ENCODE measurements around the gene MLLT3.

The MLLT3 gene

DNA sequence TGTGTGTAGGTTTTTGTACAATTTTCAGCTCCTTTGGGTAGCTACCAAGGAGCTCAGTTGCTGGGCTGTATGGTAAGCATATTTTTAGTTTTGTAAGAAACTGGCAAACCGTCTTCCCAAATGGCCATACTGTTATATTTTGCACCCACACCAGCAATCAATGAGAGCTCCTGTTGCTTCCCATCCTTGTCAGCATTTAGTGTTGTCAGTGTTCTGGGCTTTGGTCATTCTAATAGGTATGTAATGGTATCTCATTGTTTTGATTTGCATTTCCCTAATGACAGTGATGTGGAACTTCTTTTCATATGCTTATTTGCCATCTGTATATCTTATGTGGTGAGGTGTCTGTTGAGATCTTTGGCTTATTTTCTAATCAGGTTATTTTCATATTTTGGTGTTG, 320.1 kb downstream of the MLLT3 start:
- TF ChIP-seq, protein P1, sequence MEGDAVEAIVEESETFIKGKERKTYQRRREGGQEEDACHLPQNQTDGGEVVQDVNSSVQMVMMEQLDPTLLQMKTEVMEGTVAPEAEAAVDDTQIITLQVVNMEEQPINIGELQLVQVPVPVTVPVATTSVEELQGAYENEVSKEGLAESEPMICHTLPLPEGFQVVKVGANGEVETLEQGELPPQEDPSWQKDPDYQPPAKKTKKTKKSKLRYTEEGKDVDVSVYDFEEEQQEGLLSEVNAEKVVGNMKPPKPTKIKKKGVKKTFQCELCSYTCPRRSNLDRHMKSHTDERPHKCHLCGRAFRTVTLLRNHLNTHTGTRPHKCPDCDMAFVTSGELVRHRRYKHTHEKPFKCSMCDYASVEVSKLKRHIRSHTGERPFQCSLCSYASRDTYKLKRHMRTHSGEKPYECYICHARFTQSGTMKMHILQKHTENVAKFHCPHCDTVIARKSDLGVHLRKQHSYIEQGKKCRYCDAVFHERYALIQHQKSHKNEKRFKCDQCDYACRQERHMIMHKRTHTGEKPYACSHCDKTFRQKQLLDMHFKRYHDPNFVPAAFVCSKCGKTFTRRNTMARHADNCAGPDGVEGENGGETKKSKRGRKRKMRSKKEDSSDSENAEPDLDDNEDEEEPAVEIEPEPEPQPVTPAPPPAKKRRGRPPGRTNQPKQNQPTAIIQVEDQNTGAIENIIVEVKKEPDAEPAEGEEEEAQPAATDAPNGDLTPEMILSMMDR (conservative IDR thresholded peaks at IDR 0.05; ENCODE audit: control insufficient read depth, insufficient read depth, low read depth, low read length) = no peak
- H3K4me3 ChIP-seq (ENCODE audit: control insufficient read depth, low read depth, low read length) = no peak overlapping the region
- no peak for DNase-seq (ENCODE audit: low read depth)

GRCh38 chr9:20300430-20301115, 321.7 kb downstream of the MLLT3 start:
- TF ChIP-seq, protein P1 (conservative IDR thresholded peaks at IDR 0.05; ENCODE audit: control insufficient read depth, insufficient read depth, low read depth, low read length) = no peak
- peak; percentile 27 for DNase-seq (ENCODE audit: low read depth)
- no peak overlapping the region for H3K4me3 ChIP-seq (ENCODE audit: control insufficient read depth, low read depth, low read length)

GRCh38 chr9:20297646-20298084, 324.6 kb downstream of the MLLT3 start:
- TF ChIP-seq, protein P1 (conservative IDR thresholded peaks at IDR 0.05; ENCODE audit: control insufficient read depth, insufficient read depth, low read depth, low read length) = no peak
- H3K4me3 ChIP-seq (ENCODE audit: control insufficient read depth, low read depth, low read length) = no peak overlapping the region
- peak; percentile 82 for DNase-seq (ENCODE audit: low read depth)

DNA sequence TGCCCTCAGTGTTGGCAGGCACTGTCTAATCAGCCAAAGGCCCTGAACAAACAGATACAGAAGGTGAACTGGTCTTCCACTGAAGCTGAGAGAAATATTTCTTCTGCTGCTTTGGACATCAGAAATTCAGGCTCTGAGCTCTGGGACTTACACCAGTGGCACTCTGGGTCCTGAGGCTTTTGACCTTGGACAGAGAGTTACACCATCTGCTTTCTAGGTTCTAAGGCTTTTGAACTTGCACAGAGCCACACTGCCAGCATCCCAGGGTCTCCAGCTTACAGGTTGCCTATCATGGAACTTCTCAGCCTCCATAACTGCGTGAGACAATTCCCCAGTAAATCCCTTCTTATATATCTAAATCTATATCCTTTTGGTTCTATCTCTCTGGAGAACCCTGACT, 326.7 kb downstream of the MLLT3 start:
- TF ChIP-seq, protein P1 (conservative IDR thresholded peaks at IDR 0.05; ENCODE audit: control insufficient read depth, insufficient read depth, low read depth, low read length) = no peak
- no peak overlapping the region for H3K4me3 ChIP-seq (ENCODE audit: control insufficient read depth, low read depth, low read length)
- no peak for DNase-seq (ENCODE audit: low read depth)

GRCh38 chr9:20294046-20294750, 328.1 kb downstream of the MLLT3 start:
- no peak for DNase-seq (ENCODE audit: low read depth)
- TF ChIP-seq, protein P1 (conservative IDR thresholded peaks at IDR 0.05; ENCODE audit: control insufficient read depth, insufficient read depth, low read depth, low read length) = no peak
- no peak overlapping the region for H3K4me3 ChIP-seq (ENCODE audit: control insufficient read depth, low read depth, low read length)

GRCh38 chr9:20292002-20292401, 330.3 kb downstream of the MLLT3 start:
- peak; percentile 73 for DNase-seq (ENCODE audit: low read depth)
- no peak overlapping the region for H3K4me3 ChIP-seq (ENCODE audit: control insufficient read depth, low read depth, low read length)
- TF ChIP-seq, protein P1 (conservative IDR thresholded peaks at IDR 0.05; ENCODE audit: control insufficient read depth, insufficient read depth, low read depth, low read length) = peak; percentile 52

All from fibroblast of mammary gland (primary cell).